RWPE2 (cell line): Measurements from ENCODE around the gene CPD.
"Not testable (repeated sequence)": the region's sequence is repeated elsewhere in the genome, so short reads cannot be mapped to it uniquely, and the experiment has no call there.

Experiments used
- ATAC-seq: fragments of 200-7000 bp; cut with Tn5 transposase; 3 replicates; pipeline ENCODE4 v1.9.1; 2021; ENCODE audit warnings: low read depth
- DNase-seq: peaks from one replicate; pipeline ENCODE4 v3.0.0-alpha.2; 2020; ENCODE audit warnings: low spot score
- H3K27ac ChIP-seq: fragments of 450-650 bp; 2 replicates; pipeline ENCODE4 v1.5.1; 2017; ENCODE audit warnings: mild to moderate bottlenecking; ENCODE audit not compliant: poor library complexity, severe bottlenecking
- H3K27me3 ChIP-seq: fragments of 250-450 bp; sonication (Bioruptor Pico); 2 replicates; pipeline ENCODE4 v1.5.1; 2021; ENCODE audit warnings: mild to moderate bottlenecking, moderate library complexity; ENCODE audit not compliant: insufficient read depth, poor library complexity, severe bottlenecking
- H3K36me3 ChIP-seq: fragments of 250-450 bp; sonication (Bioruptor Pico); 2 replicates; pipeline ENCODE4 v1.5.1; 2020; ENCODE audit warnings: low read depth, mild to moderate bottlenecking, moderate library complexity
- H3K4me1 ChIP-seq: fragments of 250-450 bp; sonication (Bioruptor Pico); 2 replicates; pipeline ENCODE4 v1.5.1; 2021; ENCODE audit warnings: mild to moderate bottlenecking, moderate library complexity; ENCODE audit not compliant: insufficient read depth, poor library complexity, severe bottlenecking
- H3K4me3 ChIP-seq: fragments of 250-450 bp; sonication (Bioruptor Pico); 2 replicates; pipeline ENCODE4 v1.5.1; 2021; ENCODE audit warnings: mild to moderate bottlenecking, moderate library complexity; ENCODE audit not compliant: severe bottlenecking
- H3K9me3 ChIP-seq: fragments of 250-450 bp; sonication (Bioruptor Pico); 2 replicates; pipeline ENCODE4 v1.5.1; 2021; ENCODE audit warnings: mild to moderate bottlenecking, moderate library complexity; ENCODE audit not compliant: severe bottlenecking
- CTCF ChIP-seq: fragments of 450-650 bp; IDR thresholded peaks from one replicate; pipeline ENCODE4 v1.5.1; 2017; ENCODE audit warnings: mild to moderate bottlenecking, moderate library complexity; ENCODE audit not compliant: poor library complexity, severe bottlenecking

Gene CPD

GRCh38 chr17:30345527-30346075 lies 33.1 kb upstream of the CPD start:
- ATAC-seq (peak; percentile 35; the same call in 2 of the 3 replicates), DNase-seq (no peak)
- no peak for TF ChIP-seq CTCF
- H3K27ac ChIP-seq: peak overlapping the region; percentile 34
- H3K36me3 ChIP-seq: no peaks in the 10 kb centered on the region
- no peak overlapping the region for H3K4me3 ChIP-seq
- no peaks in the 10 kb centered on the region for H3K27me3 ChIP-seq
- H3K9me3 ChIP-seq: no peaks in the 10 kb centered on the region
- H3K4me1 ChIP-seq: peaks cover 21% of the 10 kb centered on the region

GRCh38 chr17:30346221-30346795 lies 32.4 kb upstream of the CPD start:
- Histone ChIP-seq H3K4me1 (peaks cover 20% of the 10 kb centered on the region), H3K27ac (no peak overlapping the region), H3K27me3 (no peaks in the 10 kb centered on the region), H3K9me3 (no peaks in the 10 kb centered on the region), H3K36me3 (no peaks in the 10 kb centered on the region), H3K4me3 (no peak overlapping the region)
- DNase-seq: no peak
- ATAC-seq: no peak
- no peak for TF ChIP-seq CTCF

- Histone ChIP-seq H3K27ac (no peak overlapping the region), H3K4me1 (peaks cover 20% of the 10 kb centered on the region), H3K36me3 (no peaks in the 10 kb centered on the region), H3K4me3 (no peak overlapping the region), H3K9me3 (no peaks in the 10 kb centered on the region), H3K27me3 (no peaks in the 10 kb centered on the region)
- DNase-seq: no peak
- TF ChIP-seq CTCF: no peak
- ATAC-seq: no peak
These were observed 31.2 kb upstream of the CPD start for GRCh38 chr17:30347488-30347887.

- Histone ChIP-seq H3K27me3 (no peaks in the 10 kb centered on the region), H3K36me3 (no peaks in the 10 kb centered on the region), H3K4me3 (no peak overlapping the region), H3K9me3 (no peaks in the 10 kb centered on the region), H3K27ac (no peak overlapping the region), H3K4me1 (peaks cover 18% of the 10 kb centered on the region)
- DNase-seq: no peak
- ATAC-seq: no peak
- TF ChIP-seq CTCF: no peak
These were observed 29.5 kb upstream of the CPD start for GRCh38 chr17:30349252-30349651.

- not testable (repeated sequence) for H3K36me3 ChIP-seq, ATAC-seq, H3K9me3 ChIP-seq, H3K4me3 ChIP-seq, DNase-seq, H3K27me3 ChIP-seq, H3K4me1 ChIP-seq, H3K27ac ChIP-seq
These were observed 27.5 kb upstream of the CPD start for GRCh38 chr17:30351263-30351662.
